ENCODE data around the gene CDH11.

Gene CDH11

DNA sequence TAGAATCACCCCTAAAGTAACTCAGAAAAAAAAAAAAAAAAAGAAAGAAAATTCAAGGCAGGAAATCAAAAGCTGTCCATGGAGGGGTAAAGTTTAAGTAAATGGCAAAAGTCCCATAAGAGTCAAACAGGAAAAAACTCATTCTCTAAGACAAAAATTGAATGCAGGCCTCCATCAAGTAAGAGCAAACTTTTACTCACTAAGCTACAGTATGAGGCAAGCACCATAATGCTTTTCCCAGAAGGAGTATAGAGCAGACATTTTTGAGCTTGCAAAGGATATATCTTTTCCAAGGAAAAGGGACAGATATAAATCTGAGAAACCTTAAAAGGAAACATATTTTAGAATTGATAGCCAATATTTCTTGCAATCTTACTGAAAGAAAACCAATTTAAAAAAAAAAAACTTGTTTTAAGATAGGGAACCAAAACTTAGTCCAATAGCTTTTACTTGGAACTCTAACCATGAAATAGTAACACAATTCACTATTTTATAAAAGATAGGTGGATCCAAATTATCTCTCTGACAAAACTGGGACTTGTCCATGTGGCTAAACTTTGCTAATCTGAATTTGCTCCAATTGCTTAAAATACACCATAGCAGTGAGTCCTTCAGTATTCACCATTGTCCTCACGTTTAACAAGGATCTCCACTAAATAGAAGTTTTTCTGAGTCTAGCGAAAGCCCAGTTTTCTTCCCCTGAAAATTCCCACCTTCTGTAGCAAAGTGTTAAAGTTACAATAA is 99.8 kb downstream of the CDH11 start:
- no peak for DNase-seq (ENCODE audit: insufficient read length, low spot score)
- FAIRE-seq = no peak
- TF ChIP-seq POLR2AphosphoS5 (IDR thresholded peaks at IDR 0.05; ENCODE audit: low read depth, low read length) = no peak

DNA sequence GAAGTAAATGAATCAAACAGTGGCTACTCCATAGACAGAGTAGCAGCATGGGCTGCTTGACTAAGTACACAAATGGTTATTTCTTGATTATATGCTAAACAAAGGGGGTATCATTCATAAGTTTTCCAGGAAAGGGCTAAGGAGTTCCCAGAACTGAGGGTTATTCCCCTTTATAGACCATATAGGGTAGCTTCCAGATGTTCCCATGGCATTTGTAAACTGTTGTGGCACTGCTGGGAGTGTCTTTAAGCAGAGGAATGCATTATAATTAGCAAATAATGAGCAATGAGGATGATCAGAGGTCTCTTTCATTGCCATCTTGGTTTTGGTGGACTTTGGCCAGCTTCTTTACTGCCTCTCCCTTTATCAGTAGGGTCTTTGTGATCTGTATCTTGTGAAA is 105.1 kb downstream of the CDH11 start:
- no peak for FAIRE-seq
- DNase-seq (ENCODE audit: insufficient read length, low spot score) = no peak
- TF ChIP-seq POU2F2 (IDR thresholded peaks at IDR 0.05; ENCODE audit: low read depth, low read length) (no peak), SPI1 (IDR thresholded peaks at IDR 0.05; ENCODE audit: low read depth, low read length) (no peak), POLR2AphosphoS5 (IDR thresholded peaks at IDR 0.05; ENCODE audit: low read depth, low read length) (no peak), POLR2A (IDR thresholded peaks at IDR 0.05; ENCODE audit: low read depth, low read length) (no peak), PAX5 (IDR thresholded peaks at IDR 0.05; ENCODE audit: insufficient read depth, low read length, severe bottlenecking) (no peak), TAF1 (IDR thresholded peaks at IDR 0.05; ENCODE audit: low read depth, low read length) (no peak)

DNA sequence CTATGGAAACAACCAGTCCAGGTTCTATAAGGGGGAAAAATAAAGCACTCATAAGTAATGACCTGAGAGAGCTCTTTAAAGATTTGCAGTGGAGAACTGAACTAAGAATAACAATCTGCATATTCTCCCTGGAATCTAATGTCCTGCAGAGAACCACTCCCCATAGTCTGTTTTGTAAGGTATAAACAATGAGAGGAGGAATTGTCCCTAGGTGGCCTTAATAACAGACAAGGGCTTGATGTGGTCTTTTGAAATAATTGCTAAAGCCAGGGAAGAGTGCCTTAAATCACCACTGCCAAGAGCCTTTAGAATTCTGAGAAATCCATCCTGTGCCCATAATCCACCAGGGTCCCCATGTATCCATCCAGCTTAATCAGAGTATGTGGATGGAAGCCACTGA is 106.3 kb downstream of the CDH11 start:
- no peak for FAIRE-seq
- TF ChIP-seq POLR2A (IDR thresholded peaks at IDR 0.05; ENCODE audit: low read depth, low read length) (no peak), POU2F2 (IDR thresholded peaks at IDR 0.05; ENCODE audit: low read depth, low read length) (no peak), POLR2AphosphoS5 (IDR thresholded peaks at IDR 0.05; ENCODE audit: low read depth, low read length) (no peak), TAF1 (IDR thresholded peaks at IDR 0.05; ENCODE audit: low read depth, low read length) (no peak), SPI1 (IDR thresholded peaks at IDR 0.05; ENCODE audit: low read depth, low read length) (no peak), PAX5 (IDR thresholded peaks at IDR 0.05; ENCODE audit: insufficient read depth, low read length, severe bottlenecking) (no peak)
- no peak for DNase-seq (ENCODE audit: insufficient read length, low spot score)

DNA sequence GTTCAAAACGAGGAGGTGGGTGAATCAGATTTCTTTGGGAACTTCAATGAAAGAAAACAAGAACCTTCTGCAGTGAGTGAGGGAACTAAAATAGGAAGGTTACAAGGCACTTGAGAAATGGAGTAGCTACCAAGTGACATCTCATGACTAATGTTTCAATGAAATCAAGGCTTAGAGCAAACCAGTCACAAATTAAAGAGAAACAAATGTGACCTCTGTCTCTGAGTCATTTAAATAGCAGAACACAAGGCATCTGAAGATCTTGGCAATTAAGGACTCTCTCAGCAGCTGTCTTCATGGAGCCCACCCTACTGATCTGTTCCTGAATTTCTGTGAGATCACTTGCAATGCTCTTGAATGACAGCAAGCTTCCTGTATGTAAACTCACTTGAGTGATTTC is 109.5 kb downstream of the CDH11 start:
- no peak for TF ChIP-seq POLR2A (IDR thresholded peaks at IDR 0.05; ENCODE audit: low read depth, low read length)
- no peak for TF ChIP-seq PAX5 (IDR thresholded peaks at IDR 0.05; ENCODE audit: insufficient read depth, low read length, severe bottlenecking)
- TF ChIP-seq TAF1 (IDR thresholded peaks at IDR 0.05; ENCODE audit: low read depth, low read length) = no peak
- TF ChIP-seq SPI1 (IDR thresholded peaks at IDR 0.05; ENCODE audit: low read depth, low read length) = no peak
- no peak for TF ChIP-seq POLR2AphosphoS5 (IDR thresholded peaks at IDR 0.05; ENCODE audit: low read depth, low read length)
- TF ChIP-seq POU2F2 (IDR thresholded peaks at IDR 0.05; ENCODE audit: low read depth, low read length) = no peak
- no peak for FAIRE-seq
- no peak for DNase-seq (ENCODE audit: insufficient read length, low spot score)

DNA sequence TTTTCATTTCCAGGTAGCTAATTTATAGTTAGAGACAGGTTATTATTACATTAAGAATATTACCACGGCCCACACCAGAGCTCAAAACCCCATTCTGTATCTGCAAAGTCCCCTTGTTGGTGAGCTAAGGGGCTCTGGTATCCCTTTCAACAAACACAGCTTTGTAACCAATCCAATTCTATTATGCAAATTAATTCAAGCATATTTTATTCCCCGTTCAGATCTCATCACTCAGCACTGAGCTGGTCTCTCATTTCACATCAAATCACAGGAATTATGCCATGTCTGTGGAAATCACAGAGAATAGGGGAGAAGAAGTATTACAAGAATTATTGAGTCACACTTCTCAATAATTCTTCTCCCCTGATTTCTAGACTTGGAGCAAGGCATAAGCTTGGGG is 111.7 kb downstream of the CDH11 start:
- no peak for FAIRE-seq
- no peak for TF ChIP-seq SPI1 (IDR thresholded peaks at IDR 0.05; ENCODE audit: low read depth, low read length)
- no peak for TF ChIP-seq PAX5 (IDR thresholded peaks at IDR 0.05; ENCODE audit: insufficient read depth, low read length, severe bottlenecking)
- no peak for TF ChIP-seq POU2F2 (IDR thresholded peaks at IDR 0.05; ENCODE audit: low read depth, low read length)
- TF ChIP-seq TAF1 (IDR thresholded peaks at IDR 0.05; ENCODE audit: low read depth, low read length) = no peak
- TF ChIP-seq POLR2A (IDR thresholded peaks at IDR 0.05; ENCODE audit: low read depth, low read length) = no peak
- TF ChIP-seq POLR2AphosphoS5 (IDR thresholded peaks at IDR 0.05; ENCODE audit: low read depth, low read length) = no peak
- no peak for DNase-seq (ENCODE audit: insufficient read length, low spot score)

DNA sequence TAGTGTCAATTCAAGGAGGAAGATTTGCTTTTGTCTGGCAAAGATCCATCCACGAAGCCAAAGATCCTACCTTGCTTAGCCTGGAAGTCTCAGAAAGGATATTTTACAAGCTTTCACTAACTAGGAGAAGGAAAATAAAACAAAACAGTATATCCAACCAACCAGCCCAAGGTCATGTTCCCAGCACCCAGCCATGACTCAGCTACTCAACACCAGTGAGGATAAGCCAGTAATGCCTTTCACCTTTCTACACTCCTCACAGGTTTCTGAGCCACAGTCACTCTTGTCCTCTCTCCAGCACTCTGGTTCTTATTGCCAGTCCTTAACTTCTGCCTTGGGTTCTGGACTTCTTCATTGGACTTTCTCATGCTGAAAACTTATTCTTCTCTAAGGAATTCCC is 116.2 kb downstream of the CDH11 start:
- TF ChIP-seq POLR2A (IDR thresholded peaks at IDR 0.05; ENCODE audit: low read depth, low read length) (no peak), TAF1 (IDR thresholded peaks at IDR 0.05; ENCODE audit: low read depth, low read length) (no peak), SPI1 (IDR thresholded peaks at IDR 0.05; ENCODE audit: low read depth, low read length) (no peak), POLR2AphosphoS5 (IDR thresholded peaks at IDR 0.05; ENCODE audit: low read depth, low read length) (no peak), POU2F2 (IDR thresholded peaks at IDR 0.05; ENCODE audit: low read depth, low read length) (no peak), PAX5 (IDR thresholded peaks at IDR 0.05; ENCODE audit: insufficient read depth, low read length, severe bottlenecking) (no peak)
- FAIRE-seq = no peak
- DNase-seq (ENCODE audit: insufficient read length, low spot score) = no peak

DNA sequence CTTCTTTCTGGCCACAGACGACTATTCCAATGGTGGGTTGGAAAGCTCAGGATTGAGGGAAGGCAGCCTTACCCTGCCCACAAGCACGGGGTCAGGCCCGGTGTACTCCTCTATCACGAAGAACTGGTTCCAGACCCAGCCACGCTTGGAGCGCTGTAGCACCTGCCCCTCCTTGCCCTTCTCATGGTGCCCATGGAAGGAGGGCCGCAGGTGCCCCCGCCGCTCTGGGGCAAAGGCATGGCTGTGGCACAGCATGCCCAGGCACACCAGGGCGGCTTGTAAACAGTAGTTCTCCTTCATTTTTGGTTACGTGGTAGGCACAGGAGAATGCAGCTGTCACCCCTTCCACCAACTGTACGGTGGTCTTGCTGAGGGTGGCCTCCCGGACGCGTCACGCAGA is 117.3 kb downstream of the CDH11 start:
- DNase-seq (ENCODE audit: insufficient read length, low spot score) (no peak), FAIRE-seq (no peak)
- TF ChIP-seq POLR2A (IDR thresholded peaks at IDR 0.05; ENCODE audit: low read depth, low read length) (no peak), POLR2AphosphoS5 (IDR thresholded peaks at IDR 0.05; ENCODE audit: low read depth, low read length) (no peak), POU2F2 (IDR thresholded peaks at IDR 0.05; ENCODE audit: low read depth, low read length) (no peak), PAX5 (IDR thresholded peaks at IDR 0.05; ENCODE audit: insufficient read depth, low read length, severe bottlenecking) (no peak), TAF1 (IDR thresholded peaks at IDR 0.05; ENCODE audit: low read depth, low read length) (no peak), SPI1 (IDR thresholded peaks at IDR 0.05; ENCODE audit: low read depth, low read length) (no peak)

DNA sequence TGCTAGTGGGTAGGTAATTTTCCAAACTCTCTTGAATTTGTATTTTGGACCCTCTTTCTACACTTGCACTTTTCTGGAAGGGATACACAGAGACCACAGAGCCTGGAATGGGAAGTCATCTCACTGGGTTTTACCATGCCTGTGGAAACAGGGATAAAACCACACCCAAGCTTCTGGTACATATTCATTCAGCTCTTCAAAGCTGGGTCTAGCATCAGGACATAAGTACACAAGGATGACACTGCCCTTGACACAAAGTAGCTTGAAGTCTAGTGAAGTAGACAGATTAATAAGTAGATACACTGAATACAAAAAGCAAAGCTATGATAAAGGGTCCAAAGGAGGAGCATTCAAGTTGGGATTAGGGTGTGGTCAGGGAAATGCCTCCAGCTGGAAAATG is 118.2 kb downstream of the CDH11 start:
- FAIRE-seq = no peak
- TF ChIP-seq POLR2A (IDR thresholded peaks at IDR 0.05; ENCODE audit: low read depth, low read length) = no peak
- TF ChIP-seq POU2F2 (IDR thresholded peaks at IDR 0.05; ENCODE audit: low read depth, low read length) = no peak
- TF ChIP-seq TAF1 (IDR thresholded peaks at IDR 0.05; ENCODE audit: low read depth, low read length) = no peak
- no peak for TF ChIP-seq POLR2AphosphoS5 (IDR thresholded peaks at IDR 0.05; ENCODE audit: low read depth, low read length)
- TF ChIP-seq PAX5 (IDR thresholded peaks at IDR 0.05; ENCODE audit: insufficient read depth, low read length, severe bottlenecking) = no peak
- no peak for TF ChIP-seq SPI1 (IDR thresholded peaks at IDR 0.05; ENCODE audit: low read depth, low read length)

DNA sequence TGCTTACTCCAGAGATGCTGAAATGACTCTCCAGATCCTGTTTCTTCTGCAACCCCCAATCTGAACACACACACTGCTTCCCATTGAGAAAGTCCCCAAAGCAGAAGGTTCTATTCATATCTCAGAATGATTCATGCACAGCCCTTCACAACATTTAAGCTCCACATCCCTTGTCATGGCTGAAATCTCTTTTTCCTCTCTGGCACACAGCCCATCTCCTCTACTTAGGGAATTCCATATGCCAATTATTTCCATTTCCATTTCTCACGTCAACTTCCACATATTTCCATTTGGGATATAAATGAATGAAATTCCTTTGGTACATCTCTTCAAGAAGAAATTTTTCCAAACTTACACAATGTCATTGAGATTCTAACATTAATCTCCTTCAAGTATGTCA is 119.6 kb downstream of the CDH11 start:
- no peak for DNase-seq (ENCODE audit: insufficient read length, low spot score)
- TF ChIP-seq POLR2A (IDR thresholded peaks at IDR 0.05; ENCODE audit: low read depth, low read length) (no peak), SPI1 (IDR thresholded peaks at IDR 0.05; ENCODE audit: low read depth, low read length) (no peak), POU2F2 (IDR thresholded peaks at IDR 0.05; ENCODE audit: low read depth, low read length) (no peak), TAF1 (IDR thresholded peaks at IDR 0.05; ENCODE audit: low read depth, low read length) (no peak), PAX5 (IDR thresholded peaks at IDR 0.05; ENCODE audit: insufficient read depth, low read length, severe bottlenecking) (no peak), POLR2AphosphoS5 (IDR thresholded peaks at IDR 0.05; ENCODE audit: low read depth, low read length) (no peak)
- no peak for FAIRE-seq

More for the DNA sequence above, 118.2 kb downstream of the CDH11 start:
- no peak for DNase-seq (ENCODE audit: insufficient read length, low spot score)

DNA sequence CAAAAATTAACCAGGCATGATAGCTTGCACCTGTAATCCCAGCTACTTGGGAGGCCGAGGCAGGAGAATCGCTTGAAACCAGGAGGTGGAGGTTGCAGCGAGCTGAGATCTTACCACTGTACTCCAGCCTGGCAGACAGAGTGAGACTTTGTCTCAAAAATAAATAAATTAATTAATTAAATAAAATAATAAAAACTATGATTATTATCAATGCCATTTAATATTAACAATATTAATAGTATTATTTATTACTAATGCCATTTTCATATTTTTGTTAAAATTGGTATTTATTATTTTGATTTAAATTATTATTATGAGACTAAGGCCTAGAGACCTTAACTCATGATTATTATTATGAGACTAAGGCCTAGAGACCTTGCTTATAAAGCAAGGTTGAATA is 121.2 kb downstream of the CDH11 start:
- DNase-seq (ENCODE audit: insufficient read length, low spot score) (no peak), FAIRE-seq (no peak)
- no peak for TF ChIP-seq POLR2AphosphoS5 (IDR thresholded peaks at IDR 0.05; ENCODE audit: low read depth, low read length)
